ENCODE measurements around the gene UGT2A3. TPM values are rescaled to one million over a fixed set of nuclear protein-coding genes. Genes with fewer than 3 reads are reported as not detected.

UGT2A3 gene
- total RNA-seq, 1 donor from 2014 or later: not detected

DNA sequence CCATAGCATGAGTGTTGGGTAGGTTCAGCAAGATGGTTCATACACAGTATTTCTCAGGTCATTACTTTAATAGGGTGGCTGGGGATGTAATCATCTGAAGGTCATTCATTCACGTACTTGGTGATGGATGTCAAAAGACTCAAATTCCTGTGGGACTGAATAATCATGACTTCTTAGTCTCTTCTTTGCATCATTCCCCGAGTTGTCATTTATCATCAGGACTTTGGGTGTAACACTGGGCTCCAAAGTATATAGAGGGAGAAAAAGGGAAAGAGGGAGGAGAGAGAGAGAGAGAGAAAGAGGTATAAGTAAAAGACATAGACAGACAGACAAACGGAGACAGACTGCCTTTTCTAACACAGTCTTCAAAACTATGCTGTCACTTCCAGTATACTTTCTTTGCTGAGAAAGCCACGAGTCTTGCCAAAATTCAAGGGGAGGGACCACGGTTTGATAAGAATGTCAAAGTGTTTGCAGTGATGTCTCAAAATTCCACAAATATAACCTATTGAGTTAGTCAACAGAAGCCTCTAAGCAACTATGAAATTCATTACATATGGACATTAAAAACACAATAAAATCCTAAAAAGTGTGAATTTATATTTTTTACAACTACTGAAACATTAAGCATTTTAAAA lies 55.9 kb downstream of the UGT2A3 start:
- no peak overlapping the region for H3K4me3 ChIP-seq
- no peaks in the 10 kb centered on the region for H3K4me1 ChIP-seq
- DNase-seq (ENCODE audit: extremely low spot score in 2 of 2): no peak
- H3K36me3 ChIP-seq: no peaks in the 10 kb centered on the region
- H3K27ac ChIP-seq: no peak overlapping the region
- TF ChIP-seq POLR2AphosphoS5 (IDR thresholded peaks at IDR 0.05; ENCODE audit: insufficient read depth in 1 of 2, low read depth in 1 of 2): no peak
- TF ChIP-seq POLR2A (IDR thresholded peaks at IDR 0.05): no peak
- TF ChIP-seq, protein P1, sequence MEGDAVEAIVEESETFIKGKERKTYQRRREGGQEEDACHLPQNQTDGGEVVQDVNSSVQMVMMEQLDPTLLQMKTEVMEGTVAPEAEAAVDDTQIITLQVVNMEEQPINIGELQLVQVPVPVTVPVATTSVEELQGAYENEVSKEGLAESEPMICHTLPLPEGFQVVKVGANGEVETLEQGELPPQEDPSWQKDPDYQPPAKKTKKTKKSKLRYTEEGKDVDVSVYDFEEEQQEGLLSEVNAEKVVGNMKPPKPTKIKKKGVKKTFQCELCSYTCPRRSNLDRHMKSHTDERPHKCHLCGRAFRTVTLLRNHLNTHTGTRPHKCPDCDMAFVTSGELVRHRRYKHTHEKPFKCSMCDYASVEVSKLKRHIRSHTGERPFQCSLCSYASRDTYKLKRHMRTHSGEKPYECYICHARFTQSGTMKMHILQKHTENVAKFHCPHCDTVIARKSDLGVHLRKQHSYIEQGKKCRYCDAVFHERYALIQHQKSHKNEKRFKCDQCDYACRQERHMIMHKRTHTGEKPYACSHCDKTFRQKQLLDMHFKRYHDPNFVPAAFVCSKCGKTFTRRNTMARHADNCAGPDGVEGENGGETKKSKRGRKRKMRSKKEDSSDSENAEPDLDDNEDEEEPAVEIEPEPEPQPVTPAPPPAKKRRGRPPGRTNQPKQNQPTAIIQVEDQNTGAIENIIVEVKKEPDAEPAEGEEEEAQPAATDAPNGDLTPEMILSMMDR (IDR thresholded peaks at IDR 0.05): no peak
- no peaks in the 10 kb centered on the region for H3K27me3 ChIP-seq
- intact Hi-C loops (cut with DNase I): no loop called here
- no peaks in the 10 kb centered on the region for H3K9me3 ChIP-seq

DNA sequence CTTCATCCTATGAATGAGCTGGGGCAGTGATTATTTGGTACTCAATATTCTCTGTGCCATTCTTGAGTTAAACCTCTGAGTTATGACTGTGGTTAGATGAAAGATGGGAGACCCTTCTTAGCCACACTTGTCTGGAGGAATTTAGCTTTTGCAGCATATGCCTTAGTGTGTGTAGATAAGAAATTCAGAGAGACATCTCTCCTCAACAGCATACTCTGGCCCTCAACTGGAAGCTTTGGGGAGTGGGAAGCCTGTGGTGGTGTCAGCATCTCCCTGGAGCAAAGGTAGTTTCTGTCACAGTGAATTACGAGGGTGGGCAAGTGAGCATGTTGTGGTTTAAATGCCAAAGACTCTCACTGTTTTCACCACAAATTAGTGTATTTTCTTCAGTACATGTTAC lies 58.7 kb downstream of the UGT2A3 start:
- intact Hi-C loops (cut with DNase I): no loop called here
- no peaks in the 10 kb centered on the region for H3K9me3 ChIP-seq
- H3K36me3 ChIP-seq: no peaks in the 10 kb centered on the region
- H3K4me1 ChIP-seq: no peaks in the 10 kb centered on the region
- no peak overlapping the region for H3K27ac ChIP-seq
- H3K4me3 ChIP-seq: no peak overlapping the region
- TF ChIP-seq POLR2AphosphoS5 (IDR thresholded peaks at IDR 0.05; ENCODE audit: insufficient read depth in 1 of 2, low read depth in 1 of 2) (no peak), POLR2A (IDR thresholded peaks at IDR 0.05) (no peak)
- TF ChIP-seq, protein P1 (IDR thresholded peaks at IDR 0.05): no peak
- no peaks in the 10 kb centered on the region for H3K27me3 ChIP-seq
- DNase-seq (ENCODE audit: extremely low spot score in 2 of 2): no peak

DNA sequence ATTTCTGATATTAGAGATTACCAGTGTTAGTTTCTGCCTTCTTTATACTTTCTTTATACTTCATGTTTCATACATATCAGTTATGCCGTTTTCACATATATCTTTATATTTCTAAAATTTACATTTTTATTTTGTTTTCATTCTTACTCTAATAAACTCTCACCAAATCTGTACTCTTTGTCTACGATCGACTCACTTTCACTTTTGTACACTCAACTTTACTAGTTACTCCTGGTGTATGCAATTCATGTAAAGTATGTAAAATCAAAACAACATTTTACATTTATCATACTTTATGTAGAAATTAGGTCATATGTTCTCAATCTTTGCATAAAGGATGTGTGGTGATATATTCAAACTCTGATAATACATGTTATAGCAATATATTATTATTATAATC lies 59.9 kb downstream of the UGT2A3 start:
- no peaks in the 10 kb centered on the region for H3K4me1 ChIP-seq
- no peak for DNase-seq (ENCODE audit: extremely low spot score in 2 of 2)
- H3K4me3 ChIP-seq: no peak overlapping the region
- no peaks in the 10 kb centered on the region for H3K36me3 ChIP-seq
- H3K27me3 ChIP-seq: no peaks in the 10 kb centered on the region
- no peaks in the 10 kb centered on the region for H3K9me3 ChIP-seq
- TF ChIP-seq POLR2AphosphoS5 (IDR thresholded peaks at IDR 0.05; ENCODE audit: insufficient read depth in 1 of 2, low read depth in 1 of 2) (no peak), POLR2A (IDR thresholded peaks at IDR 0.05) (no peak)
- TF ChIP-seq, protein P1 (IDR thresholded peaks at IDR 0.05): no peak
- H3K27ac ChIP-seq: no peak overlapping the region
- intact Hi-C loops (cut with DNase I): no loop called here

DNA sequence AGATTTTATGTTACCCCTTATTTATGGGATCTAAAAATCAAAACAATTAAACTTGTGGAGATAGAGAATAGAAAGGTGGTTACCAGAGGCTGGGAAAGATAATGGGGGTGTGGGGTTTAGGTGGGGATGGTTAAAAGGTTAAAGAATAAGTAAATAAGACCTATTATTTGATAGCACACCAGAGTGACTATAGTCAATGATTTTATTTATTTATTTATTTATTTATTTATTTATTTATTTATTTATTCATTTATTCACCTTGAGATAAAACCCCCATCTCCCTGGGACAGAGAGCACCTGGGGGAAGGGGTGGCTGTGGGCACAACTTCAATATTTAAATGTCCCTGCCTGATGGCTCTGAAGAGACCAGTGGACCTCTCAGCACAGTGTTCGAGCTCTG lies 66.1 kb downstream of the UGT2A3 start:
- Histone ChIP-seq H3K4me3 (no peak overlapping the region), H3K4me1 (no peaks in the 10 kb centered on the region), H3K36me3 (no peaks in the 10 kb centered on the region), H3K27me3 (no peaks in the 10 kb centered on the region), H3K9me3 (no peaks in the 10 kb centered on the region), H3K27ac (no peak overlapping the region)
- DNase-seq (ENCODE audit: extremely low spot score in 2 of 2): no peak
- intact Hi-C loops (cut with DNase I): no loop called here
- TF ChIP-seq POLR2A (IDR thresholded peaks at IDR 0.05) (no peak), POLR2AphosphoS5 (IDR thresholded peaks at IDR 0.05; ENCODE audit: insufficient read depth in 1 of 2, low read depth in 1 of 2) (no peak)

DNA sequence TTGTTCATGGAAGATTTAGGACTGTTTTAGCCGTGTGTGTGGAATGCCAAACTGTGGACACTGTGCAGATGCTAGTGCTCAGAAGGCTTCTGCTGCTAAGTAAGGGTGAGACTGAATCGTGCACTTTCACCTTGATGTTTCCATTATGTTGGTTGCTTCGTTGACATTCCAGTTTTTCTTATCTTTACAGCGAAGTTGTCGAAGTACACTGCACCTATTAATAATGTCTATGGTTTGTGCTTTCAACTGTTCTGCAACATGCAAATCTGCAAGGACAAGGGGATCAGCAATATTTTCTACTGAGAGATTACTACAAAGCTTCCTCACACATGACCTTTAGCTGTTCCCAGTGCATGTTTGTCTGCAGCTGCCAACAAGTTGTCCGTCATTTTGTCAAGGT lies 67.7 kb downstream of the UGT2A3 start:
- Histone ChIP-seq H3K36me3 (no peaks in the 10 kb centered on the region), H3K27me3 (no peaks in the 10 kb centered on the region), H3K27ac (no peak overlapping the region), H3K4me3 (no peak overlapping the region), H3K4me1 (no peaks in the 10 kb centered on the region), H3K9me3 (no peaks in the 10 kb centered on the region)
- no peak for DNase-seq (ENCODE audit: extremely low spot score in 2 of 2)
- TF ChIP-seq, protein P1 (IDR thresholded peaks at IDR 0.05): no peak
- no peak for TF ChIP-seq POLR2AphosphoS5 (IDR thresholded peaks at IDR 0.05; ENCODE audit: insufficient read depth in 1 of 2, low read depth in 1 of 2)
- no peak for TF ChIP-seq POLR2A (IDR thresholded peaks at IDR 0.05)
- intact Hi-C loops (cut with DNase I): no loop called here

Small RNA genes within 50 kb of the gene (small RNA-seq; reads per million reads assigned to genes)
- not detected for gene AC021146.3
- not detected for gene AC021146.6

Other genes starting within 250 kb of the UGT2A3 start
- not detected for gene UGT2B10, start 135.8 kb downstream of the UGT2A3 start, total RNA-seq
- gene UGT2B7, start 144.7 kb upstream of the UGT2A3 start, total RNA-seq: not detected

Measured in vagina (tissue), 2 donors.